ENCODE results near the gene CD81. TPM values are rescaled to one million over a fixed set of nuclear protein-coding genes. Genes with fewer than 3 reads are reported as not detected.

The CD81 gene
- total RNA-seq, 4 donors from 2014 or later: 327 to 576 (median 541) TPM

- 42% methylated on average over 3 of the region's 16 CpGs; no CpG with 5 or more reads in 1 of the 2 donors for WGBS, 2 donors (ENCODE audit: low coverage in 1 of 2)
- no peak for TF ChIP-seq CTCF (IDR thresholded peaks at IDR 0.05)
- TF ChIP-seq POLR2AphosphoS5 (IDR thresholded peaks at IDR 0.05): no peak
- no peak for TF ChIP-seq EP300 (IDR thresholded peaks at IDR 0.05)
- TF ChIP-seq POLR2A (IDR thresholded peaks at IDR 0.05): no peak
- no peak overlapping the region for H3K4me3 ChIP-seq
- no peak overlapping the region for H3K27ac ChIP-seq
- H3K4me1 ChIP-seq: no peaks in the 10 kb centered on the region
- no peaks in the 10 kb centered on the region for H3K9me3 ChIP-seq
- H3K36me3 ChIP-seq: peaks cover 0 to 5% of the 10 kb centered on the region in 2 donors
- no peak for ATAC-seq
- no peaks in the 10 kb centered on the region for H3K27me3 ChIP-seq
These were observed 32.0 kb downstream of the CD81 start for GRCh38 chr11:2409126-2409525.

- H3K9me3 ChIP-seq: no peaks in the 10 kb centered on the region
- no peak for ATAC-seq
- H3K27ac ChIP-seq: no peak overlapping the region
- no peaks in the 10 kb centered on the region for H3K27me3 ChIP-seq
- TF ChIP-seq CTCF (IDR thresholded peaks at IDR 0.05) (no peak), POLR2AphosphoS5 (IDR thresholded peaks at IDR 0.05) (no peak), POLR2A (IDR thresholded peaks at IDR 0.05) (no peak), EP300 (IDR thresholded peaks at IDR 0.05) (no peak)
- no peaks in the 10 kb centered on the region for H3K4me1 ChIP-seq
- 39% methylated on average over 10 of the region's 42 CpGs; no CpG with 5 or more reads in 1 of the 2 donors for WGBS, 2 donors (ENCODE audit: low coverage in 1 of 2)
- H3K4me3 ChIP-seq: no peak overlapping the region
- H3K36me3 ChIP-seq: no peaks in the 10 kb centered on the region
These were observed 32.7 kb downstream of the CD81 start for GRCh38 chr11:2409611-2410468.

- Histone ChIP-seq H3K27ac (no peak overlapping the region), H3K4me1 (no peaks in the 10 kb centered on the region), H3K9me3 (no peaks in the 10 kb centered on the region), H3K4me3 (no peak overlapping the region), H3K27me3 (no peaks in the 10 kb centered on the region), H3K36me3 (no peaks in the 10 kb centered on the region)
- TF ChIP-seq POLR2AphosphoS5 (IDR thresholded peaks at IDR 0.05): no peak
- TF ChIP-seq CTCF (IDR thresholded peaks at IDR 0.05): no peak
- no peak for TF ChIP-seq POLR2A (IDR thresholded peaks at IDR 0.05)
- TF ChIP-seq EP300 (IDR thresholded peaks at IDR 0.05): no peak
- no peak for ATAC-seq
- no CpG with 5 or more reads among the region's 9 CpGs for WGBS, 2 donors (ENCODE audit: low coverage in 1 of 2)
These were observed 33.5 kb downstream of the CD81 start for GRCh38 chr11:2410616-2411015.

GRCh38 chr11:2411446-2412305, 34.6 kb downstream of the CD81 start:
- no peak for ATAC-seq
- no peak for TF ChIP-seq POLR2AphosphoS5 (IDR thresholded peaks at IDR 0.05)
- no peak for TF ChIP-seq CTCF (IDR thresholded peaks at IDR 0.05)
- TF ChIP-seq POLR2A (IDR thresholded peaks at IDR 0.05): no peak
- no peak for TF ChIP-seq EP300 (IDR thresholded peaks at IDR 0.05)
- no peaks in the 10 kb centered on the region for H3K36me3 ChIP-seq
- H3K27ac ChIP-seq: no peak overlapping the region
- no peak overlapping the region for H3K4me3 ChIP-seq
- no peaks in the 10 kb centered on the region for H3K27me3 ChIP-seq
- H3K9me3 ChIP-seq: no peaks in the 10 kb centered on the region
- WGBS, 2 donors (ENCODE audit: low coverage in 1 of 2): 67% methylated on average over 3 of the region's 30 CpGs; no CpG with 5 or more reads in 1 of the 2 donors
- no peaks in the 10 kb centered on the region for H3K4me1 ChIP-seq

All from gastroesophageal sphincter (tissue), 4 donors.